Endometrial microvascular endothelial cells (primary cell): ENCODE results near the gene ADGRB2. TPM values are rescaled to one million over a fixed set of nuclear protein-coding genes. Genes with fewer than 3 reads are reported as not detected.

Experiments used
- in situ Hi-C: cut with HindIII; loops from 2 replicates; pipeline ENCODE4 v1.10.0; 2017; ENCODE audit warnings: low sequenced_read_pairs, low pct_unique_long_range_greater_than_20kb; ENCODE audit errors: inconsistent ontology term
- total RNA-seq: library from RNA; depleted of rRNA; stranded (reverse); fragments of >200 nt; gene quantifications from one replicate; pipeline ENCODE4 v1.2.3, GENCODE V29; 2015; ENCODE audit errors: inconsistent ontology term

Gene ADGRB2
- total RNA-seq, 1 donor from 2014 or later: 0.19 TPM

DNA sequence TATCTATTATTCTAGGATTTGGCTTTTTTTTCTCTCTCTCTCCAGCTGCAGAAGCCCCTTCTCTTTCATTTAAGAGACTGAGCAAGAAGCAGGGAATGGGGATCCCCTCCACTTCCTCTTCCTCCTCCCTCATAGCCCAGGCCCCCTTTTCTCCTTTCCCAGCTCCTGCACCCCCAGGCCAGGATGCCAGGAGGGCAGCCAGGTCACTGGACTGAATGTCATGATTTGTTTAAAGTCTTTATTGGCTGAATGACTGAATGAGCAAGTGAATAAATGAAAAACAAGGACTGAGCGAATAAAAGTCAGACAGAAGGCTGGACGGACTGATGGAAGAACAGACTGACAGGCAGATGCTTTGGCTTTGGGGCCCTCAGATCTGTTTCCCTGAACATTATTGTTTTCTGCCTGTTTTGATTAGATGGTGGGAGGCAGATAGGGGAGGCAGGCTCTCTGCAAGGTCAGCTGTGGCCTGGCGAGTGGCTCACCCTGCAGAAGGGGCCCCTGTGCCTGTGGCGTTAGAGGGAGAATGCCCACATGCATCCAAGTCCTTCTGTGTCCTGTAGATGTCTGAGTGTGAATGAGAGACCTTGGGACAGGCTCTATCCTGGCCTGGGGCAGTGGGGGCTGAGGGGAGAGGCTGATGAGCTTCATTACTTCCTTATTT, 20.3 kb upstream of the ADGRB2 start:
- in situ Hi-C loops: no loop called here

DNA sequence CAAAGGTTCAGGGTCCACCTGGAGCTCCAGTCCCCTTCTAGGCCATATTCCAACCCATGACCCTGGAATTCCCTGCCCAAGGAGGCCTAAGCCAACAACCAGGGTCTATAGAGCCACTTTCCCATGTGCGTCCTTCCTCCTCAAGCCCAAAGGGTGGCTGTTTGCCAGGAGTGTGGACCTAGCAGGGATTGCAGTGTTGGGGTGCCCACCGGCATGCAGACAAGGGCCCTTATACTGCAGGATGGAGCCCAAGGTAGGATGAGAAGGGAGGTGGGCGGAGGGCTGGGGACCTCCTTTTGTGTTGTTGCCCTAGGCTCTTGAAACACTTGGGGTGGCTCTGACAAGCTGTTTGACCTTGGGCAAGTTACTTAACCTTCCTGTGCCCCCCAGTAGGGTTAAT, 19.7 kb upstream of the ADGRB2 start:
- in situ Hi-C loops: no loop called here

DNA sequence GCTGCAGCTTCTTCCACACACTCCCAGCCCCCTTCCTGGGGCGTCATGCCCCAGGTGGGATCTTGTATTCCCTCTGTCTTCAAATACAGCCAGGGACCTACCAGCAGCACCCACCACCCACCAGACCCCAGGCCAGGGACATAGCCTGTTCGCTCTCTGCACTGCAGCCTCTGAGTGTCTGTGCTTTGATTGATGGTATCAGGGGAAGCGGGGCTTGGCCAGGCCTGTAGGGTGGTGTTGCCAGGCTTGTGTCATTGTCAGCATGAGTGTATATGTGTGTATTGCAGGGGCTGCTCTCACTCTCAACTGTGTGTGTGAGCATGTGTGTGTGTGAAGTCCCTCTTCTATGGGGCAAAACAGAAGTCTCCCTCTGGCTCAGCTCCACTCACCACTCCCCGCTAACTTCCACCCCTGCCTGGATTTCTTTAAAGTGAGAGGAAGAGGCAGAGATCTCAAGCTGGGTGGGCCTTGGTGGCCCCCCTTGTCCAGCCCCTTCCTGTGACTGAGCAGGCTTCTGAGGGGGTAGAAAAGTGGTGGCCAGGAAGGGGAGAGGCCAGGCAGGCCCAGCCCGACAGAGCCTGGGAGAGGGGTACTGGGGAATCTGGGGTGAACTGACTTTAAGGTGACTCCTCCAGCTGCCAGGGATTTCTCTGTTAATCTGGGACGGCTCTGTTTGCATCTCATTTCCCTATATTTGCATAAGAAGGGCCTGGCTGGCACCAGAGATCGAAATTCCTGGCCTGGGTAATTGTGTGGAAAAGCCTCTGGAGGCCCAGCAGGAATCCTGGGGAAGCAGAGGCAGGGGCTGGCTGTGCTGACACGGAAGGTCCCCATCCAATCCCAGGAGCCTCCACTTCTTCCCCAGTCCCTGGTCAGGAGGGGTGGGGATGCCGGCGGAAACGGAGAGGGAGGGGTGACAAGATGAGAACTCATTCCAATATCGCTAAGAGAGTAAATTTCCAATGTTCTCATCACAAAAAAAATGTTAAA, 18.6 kb upstream of the ADGRB2 start:
- in situ Hi-C loops: no loop called here

DNA sequence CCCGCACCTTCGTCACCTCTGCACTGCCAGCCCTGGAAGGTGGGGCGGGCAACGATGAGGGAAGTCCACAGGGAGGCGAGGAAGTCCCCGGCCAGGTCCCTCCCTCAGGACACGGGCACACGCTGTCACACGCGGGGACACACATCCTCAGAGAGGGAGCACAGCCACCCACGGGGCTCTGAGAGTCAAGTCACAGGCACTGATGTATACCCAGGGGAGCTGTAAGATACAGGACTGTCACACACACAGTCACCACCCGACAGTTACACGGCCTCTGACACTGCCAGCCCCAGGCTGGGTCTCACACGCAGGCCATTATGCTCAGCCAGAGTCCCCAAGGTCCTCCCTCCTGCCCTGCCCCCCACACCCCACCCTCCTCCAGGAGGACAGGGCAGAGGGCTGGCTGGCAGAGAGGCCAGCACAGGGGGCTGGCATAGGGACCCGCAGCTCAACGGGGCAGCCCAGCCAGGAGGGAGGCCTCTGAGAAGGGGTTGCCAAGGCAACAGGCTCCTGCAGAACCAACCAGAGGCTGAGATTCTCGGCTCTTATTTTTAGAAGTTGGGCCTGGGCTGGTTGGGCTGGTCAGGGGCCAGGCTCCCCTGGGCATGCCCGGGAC, 17.7 kb upstream of the ADGRB2 start:
- in situ Hi-C loops: no loop called here

DNA sequence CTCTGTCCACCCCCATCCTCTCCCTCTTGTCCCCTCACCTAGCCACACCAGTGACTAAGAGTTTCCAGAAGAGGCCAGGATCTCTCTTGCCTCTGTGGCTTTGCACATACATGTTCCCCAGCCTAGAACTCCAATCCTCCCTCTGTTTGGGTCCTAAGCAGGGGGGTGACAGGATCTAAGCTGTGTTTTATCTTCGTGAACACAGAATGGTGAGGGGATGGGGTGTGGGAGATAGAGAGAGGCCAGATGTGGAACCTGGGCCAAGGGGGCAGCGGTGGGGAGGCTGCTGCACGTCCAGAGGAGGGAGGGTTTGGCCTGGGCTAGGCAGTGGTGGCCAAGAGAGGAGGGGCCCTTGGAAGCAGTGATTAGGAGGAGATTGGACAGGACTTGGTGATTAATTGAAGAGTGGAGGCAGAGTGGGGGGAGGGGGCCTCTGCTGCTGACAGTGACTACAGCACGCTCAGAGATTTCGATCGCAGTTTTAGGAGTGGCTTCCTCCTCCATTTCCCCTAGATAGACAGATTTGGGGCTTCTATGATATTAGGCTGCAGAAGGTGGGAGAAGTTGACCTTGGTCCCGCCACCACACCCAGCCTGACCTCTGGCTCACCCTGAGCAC, 17.1 kb upstream of the ADGRB2 start:
- in situ Hi-C loops: no loop called here

DNA sequence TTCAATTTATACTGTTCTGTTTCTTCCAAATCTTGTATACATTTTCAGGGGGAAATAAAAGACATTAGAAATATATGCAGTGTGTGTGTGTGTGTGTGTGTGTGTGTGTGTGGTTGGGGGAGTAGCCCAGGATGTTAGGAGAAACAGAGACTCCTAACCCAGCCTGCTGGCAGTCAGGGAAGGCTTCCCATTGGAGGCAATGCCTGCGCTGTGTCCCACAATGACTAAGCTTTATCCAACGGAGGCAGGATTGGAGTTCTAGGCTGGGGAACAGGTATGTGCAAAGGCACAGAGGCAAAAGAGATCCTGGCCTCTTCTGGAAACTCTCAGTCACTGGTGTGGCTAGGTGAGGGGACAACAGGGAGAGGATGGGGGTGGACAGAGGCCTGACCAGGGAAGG, 16.5 kb upstream of the ADGRB2 start:
- in situ Hi-C loops: no loop called here

DNA sequence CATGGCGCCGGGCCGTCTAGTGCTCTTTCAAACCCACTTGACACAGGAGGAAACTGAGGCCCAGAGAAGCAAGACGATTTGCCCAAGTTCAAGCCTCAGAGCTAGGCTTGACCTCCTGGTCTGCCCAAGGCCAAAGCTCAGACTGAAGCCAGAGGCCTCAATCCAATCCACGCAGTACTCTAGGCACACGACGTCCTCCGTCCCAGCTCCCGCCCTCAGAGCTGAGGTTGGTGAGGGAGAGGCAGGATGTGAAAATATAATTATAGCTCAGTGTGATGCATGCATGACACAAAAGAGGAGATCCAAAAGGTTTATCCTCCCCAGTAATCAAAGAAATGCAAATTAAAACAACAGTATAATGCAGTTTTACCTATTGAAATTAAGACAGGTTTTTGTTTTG, 15.5 kb upstream of the ADGRB2 start:
- in situ Hi-C loops: no loop called here

DNA sequence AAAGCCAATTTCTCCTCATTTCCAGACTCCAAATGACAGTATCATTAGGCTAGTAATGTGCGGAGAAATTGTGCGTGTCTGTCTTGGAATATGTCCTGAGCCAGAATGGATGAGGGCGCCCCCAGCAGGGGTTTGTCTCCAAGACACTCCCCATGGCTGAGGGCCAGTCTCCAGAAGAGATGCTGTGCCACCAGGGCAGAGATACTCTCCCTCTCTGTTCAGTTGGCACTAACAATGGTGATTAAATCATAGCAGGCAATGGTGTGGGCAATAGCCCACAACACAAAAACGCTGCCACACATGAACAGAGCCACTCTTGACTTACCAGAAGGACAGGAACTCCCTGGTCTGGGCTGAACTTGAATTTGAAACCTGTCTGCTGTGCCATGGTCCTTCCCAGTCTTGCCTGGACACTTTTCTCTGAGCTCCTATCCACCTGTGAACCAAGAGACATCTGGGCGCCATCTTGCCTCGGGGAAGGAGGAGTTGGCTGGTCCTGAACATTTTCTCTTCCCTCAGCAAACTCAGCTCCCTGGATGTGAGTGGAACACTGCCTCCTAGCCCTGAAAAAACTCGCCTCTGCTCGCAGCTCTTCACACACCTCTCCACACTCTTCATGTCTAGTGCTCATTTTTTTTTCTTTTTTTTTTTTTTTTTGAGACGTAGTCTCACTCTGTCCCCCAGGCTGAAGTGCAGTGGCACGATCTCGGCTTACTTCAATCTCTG, 14.8 kb upstream of the ADGRB2 start:
- in situ Hi-C loops: no loop called here

DNA sequence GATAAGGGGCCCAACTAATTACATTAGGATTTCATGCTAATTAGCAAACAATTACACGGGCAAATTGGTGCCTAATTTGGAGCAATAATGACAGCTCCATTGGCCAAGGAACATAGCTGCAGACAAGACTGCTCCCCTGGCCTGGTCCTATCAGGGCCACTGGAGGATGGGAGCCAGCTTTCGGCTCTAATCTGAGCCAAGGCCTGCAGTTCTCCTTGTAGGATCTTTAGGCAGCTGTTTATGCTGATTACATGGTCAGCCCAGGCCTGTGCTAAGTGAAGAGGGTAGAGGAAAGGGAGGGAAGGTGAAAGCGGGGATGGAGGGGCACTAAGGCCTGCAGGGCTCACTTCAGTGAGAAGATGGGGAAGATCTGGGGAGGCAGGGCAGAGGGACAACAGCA, 12.4 kb upstream of the ADGRB2 start:
- in situ Hi-C loops: no loop called here

DNA sequence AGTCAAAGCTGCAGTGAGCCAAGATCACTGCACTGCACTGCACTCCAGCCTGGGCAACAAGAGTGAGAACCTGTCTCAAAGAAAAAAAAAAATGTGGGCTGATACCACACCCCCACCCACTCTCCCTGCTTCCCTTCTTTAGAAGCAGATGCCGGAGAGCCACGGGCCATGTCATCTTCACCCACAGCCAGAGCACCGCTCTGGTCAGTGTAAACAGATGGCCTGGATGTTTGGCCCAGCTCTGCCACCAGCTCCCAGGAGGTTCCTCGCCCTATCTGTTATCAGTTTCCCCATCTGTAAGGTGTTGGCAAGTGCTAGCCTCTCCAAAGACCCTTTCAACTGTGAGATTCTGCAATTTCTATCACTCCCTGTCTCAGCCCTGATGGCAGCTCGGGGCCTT, 11.9 kb upstream of the ADGRB2 start:
- in situ Hi-C loops: no loop called here

DNA sequence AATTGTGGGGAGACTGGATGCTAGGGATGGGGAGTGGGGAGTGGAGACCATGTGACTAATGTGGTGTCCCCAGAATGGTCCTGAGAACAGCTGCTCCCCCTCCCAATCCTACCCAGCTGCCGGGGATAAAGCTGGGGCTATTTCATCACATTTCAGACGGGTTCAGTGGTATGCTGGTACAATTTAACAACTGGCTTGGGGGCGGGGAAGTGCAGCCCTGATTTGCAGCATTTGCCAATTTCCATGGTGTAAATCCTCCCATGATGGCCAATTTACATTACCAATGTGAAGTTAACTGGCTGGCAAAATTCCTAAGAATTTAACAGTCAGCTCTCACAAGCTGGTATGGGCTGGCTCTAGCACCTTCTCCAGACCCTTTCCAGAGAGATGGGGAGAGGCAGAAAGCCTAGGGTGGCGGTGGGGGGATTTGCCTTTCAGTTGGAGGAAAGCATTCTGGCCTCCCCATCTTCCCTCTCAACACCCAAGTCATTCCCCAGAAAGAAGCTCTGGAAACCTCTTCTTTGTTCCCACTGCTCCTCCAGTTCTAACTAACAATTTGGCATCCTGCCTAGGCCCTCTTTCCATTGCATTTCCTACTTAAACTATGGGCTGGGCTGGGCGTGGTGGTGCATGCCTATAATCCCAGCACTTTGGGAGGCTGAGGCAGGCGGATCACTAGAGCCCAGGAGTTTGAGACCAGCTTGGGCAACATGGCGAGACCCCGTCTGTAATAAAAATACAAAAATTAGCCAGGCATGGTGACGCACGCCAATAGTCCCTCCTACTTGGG, 11.3 kb upstream of the ADGRB2 start:
- in situ Hi-C loops: no loop called here

DNA sequence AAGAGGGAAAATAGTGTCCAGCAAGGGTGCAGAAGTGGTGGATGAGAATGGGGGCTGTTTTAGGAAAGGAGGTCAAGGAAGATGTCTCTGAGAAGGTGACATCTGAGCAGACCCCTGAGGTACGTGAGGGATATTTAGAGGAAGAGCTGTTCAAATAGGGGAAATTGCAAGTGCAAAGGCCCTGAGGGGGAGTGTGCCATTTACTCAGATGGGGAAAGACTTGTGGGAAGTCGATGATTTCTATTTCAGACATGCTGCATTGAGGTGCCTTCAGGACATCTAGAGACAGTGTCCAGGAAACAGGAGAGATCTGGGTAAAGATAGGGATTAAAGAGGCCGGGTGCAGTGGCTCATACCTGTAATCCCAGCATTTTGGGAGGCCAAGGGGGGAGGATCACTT, 10.4 kb upstream of the ADGRB2 start:
- in situ Hi-C loops: no loop called here

DNA sequence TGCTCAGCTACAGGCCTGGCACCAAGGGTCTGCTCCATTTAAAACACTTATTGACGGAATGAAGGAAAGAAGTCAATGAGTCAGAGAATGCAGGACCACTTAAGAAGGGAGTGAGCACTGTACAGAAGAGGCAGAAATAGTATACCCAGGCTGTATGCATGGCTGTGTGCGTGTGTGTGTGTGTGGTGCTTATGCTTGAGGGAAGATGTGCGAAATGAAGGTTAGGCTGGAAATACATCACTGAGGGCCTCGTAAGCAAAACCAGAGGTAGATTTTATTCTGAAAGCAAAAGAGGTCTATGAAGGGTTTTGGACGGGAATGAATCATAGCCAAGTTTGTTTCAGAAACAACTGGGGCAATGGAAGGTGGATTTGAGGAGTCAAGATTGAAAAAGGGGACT, 9.7 kb upstream of the ADGRB2 start:
- in situ Hi-C loops: no loop called here

DNA sequence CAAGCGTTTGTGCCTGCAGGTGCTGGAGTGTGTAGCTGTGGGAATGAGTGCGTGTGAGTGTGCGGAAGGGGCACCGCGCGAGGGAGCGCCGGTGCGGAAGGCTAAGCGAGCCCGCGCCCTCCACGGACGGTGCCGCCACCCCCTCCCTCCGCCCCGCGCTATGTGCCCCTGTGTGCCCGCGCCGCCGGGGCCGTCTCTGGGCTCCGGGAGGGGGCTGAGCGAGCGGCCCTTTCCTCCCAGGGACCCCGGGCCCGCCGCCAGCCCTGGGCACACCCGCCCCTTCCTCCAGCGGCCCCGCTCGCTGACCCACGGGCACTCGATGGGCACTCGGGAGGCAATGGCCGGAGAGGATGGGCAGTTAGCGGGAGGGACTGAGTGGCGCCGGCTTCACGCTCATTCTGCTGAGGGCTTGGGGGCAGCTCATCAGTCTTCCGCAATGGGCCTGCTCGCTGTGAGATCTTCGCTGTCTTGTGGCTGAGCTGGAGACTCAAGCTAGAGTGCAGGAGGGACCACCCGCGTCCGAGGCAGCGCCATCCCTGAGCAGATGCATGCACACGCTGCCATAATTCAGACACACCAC, 8.6 kb upstream of the ADGRB2 start:
- in situ Hi-C loops: no loop called here

DNA sequence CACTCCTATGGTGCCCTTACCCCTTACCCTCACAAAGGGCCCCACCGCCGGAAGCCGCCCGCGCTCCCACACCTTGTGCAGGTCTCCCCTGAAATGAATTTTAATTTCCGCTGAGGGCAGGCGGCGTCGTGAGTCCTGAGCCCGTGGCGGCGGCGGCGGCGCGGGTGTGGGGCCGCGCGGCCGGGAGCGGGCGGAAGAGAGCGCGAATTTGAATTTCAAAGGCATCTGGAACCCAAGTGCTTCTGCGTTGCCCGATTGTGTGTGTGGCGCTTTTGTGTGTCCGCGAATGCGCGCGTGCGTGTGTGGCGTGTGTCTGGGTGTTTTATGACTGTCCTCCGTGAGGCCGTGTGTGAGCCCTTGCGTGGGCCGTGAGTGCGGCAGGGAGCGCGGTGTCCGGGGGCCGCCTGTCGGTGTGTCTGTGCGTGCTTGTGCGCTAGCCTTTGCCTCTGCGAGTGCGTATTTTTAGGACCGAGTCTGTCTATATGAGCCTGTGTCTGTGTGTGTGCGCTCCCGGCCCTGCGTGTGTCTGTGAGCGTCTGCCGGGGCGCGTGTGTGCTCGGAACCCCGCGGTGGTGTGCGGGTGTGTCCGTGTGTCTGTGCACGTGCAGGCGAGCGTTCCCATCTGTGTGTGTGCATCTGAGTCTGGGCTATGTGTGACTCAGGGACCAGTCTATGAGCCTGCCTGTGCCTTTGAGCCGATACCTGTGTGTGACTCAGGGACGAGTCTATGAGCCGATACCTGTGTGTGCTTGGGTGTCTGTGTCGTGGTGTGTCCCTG, 7.9 kb upstream of the ADGRB2 start:
- in situ Hi-C loops: no loop called here

DNA sequence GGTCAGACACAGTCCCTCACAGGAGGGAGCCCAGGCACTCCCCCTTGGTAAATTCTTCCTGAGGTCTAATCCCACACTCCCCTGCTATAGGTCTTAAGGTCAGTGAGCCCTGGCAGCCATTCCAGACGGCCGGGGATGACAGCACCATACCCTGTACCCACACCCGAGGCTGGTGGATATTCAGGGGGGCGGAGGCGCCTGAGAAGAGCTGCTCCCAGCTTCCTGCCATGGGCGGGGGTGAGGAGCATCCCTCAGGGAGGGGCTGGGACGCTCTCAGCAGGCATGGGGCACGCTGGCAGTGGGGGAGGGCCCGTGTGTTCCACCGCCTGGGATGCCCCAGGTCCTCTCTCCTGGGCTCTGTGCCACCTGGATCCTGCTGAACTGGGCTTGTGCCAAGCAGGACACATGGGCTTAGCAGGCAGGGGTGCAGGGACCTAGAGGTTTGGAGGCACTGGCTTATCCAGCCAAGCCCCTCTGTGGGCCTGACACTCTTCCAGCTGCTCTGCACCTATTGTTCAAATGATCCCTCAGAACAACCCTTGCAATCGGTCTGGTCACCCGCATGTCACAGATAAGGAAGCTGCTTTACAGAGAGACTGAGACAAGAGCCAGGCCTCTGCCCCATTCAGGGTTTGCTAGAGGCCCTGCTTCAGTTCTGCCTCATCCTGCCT, 5.7 kb upstream of the ADGRB2 start:
- in situ Hi-C loops: no loop called here
